Iris pigment epithelial cell (primary cell): ENCODE results near the gene ZNFX1.
A peak's percentile ranks its signal among the peaks of the same experiment; 100 is the strongest.
"Not testable (repeated sequence)": the region's sequence is repeated elsewhere in the genome, so short reads cannot be mapped to it uniquely, and the experiment has no call there.

Experiments used
- DNase-seq: peaks from one replicate; pipeline ENCODE4 v3.0.0-alpha.2; 2011; ENCODE audit warnings: low read depth

Gene ZNFX1

GRCh38 chr20:49248301-49248700, 29.6 kb downstream of the ZNFX1 start:
- DNase-seq, result no peak

- no peak for DNase-seq
These were observed 30.1 kb downstream of the ZNFX1 start for GRCh38 chr20:49247792-49248191.

GRCh38 chr20:49247169-49247723, 30.6 kb downstream of the ZNFX1 start:
- no peak for DNase-seq

- DNase-seq, result peak; percentile 60
These were observed 31.7 kb downstream of the ZNFX1 start for GRCh38 chr20:49245921-49246740.

GRCh38 chr20:49237531-49237930, 40.3 kb downstream of the ZNFX1 start:
- no peak for DNase-seq

- no peak for DNase-seq
These were observed 41.6 kb downstream of the ZNFX1 start for GRCh38 chr20:49236301-49236700.

GRCh38 chr20:49234831-49235230, 43.0 kb downstream of the ZNFX1 start:
- no peak for DNase-seq

- DNase-seq, result no peak
These were observed 44.6 kb downstream of the ZNFX1 start for GRCh38 chr20:49233226-49233625.

- DNase-seq, result no peak
These were observed 46.4 kb downstream of the ZNFX1 start for GRCh38 chr20:49231471-49231870.

- peak; percentile 28 for DNase-seq
These were observed 47.2 kb downstream of the ZNFX1 start for GRCh38 chr20:49230561-49231133.

- no peak for DNase-seq
These were observed 47.8 kb downstream of the ZNFX1 start for GRCh38 chr20:49230021-49230420.

GRCh38 chr20:49229381-49229780, 48.5 kb downstream of the ZNFX1 start:
- DNase-seq, result no peak

- no peak for DNase-seq
These were observed 49.2 kb downstream of the ZNFX1 start for GRCh38 chr20:49228676-49229075.

- DNase-seq, result no peak
These were observed 52.0 kb downstream of the ZNFX1 start for GRCh38 chr20:49225896-49226295.

- DNase-seq, result no peak
These were observed 57.7 kb downstream of the ZNFX1 start for GRCh38 chr20:49219924-49220831.

- DNase-seq, result peak; percentile 98
These were observed 58.5 kb downstream of the ZNFX1 start, which contains the start of gene DDX27 for GRCh38 chr20:49219091-49219923. Gene DDX27, plus strand, starts transcription at chr20:49219416. Its CDS starts 33 bp downstream, at chr20:49219449.

GRCh38 chr20:49218739-49219090, 59.1 kb downstream of the ZNFX1 start:
- not testable (repeated sequence) for DNase-seq

GRCh38 chr20:49216991-49217578, 60.8 kb downstream of the ZNFX1 start:
- peak; percentile 86 for DNase-seq

GRCh38 chr20:49215232-49215631, 62.6 kb downstream of the ZNFX1 start:
- DNase-seq, result no peak

GRCh38 chr20:49214571-49214970, 63.3 kb downstream of the ZNFX1 start:
- no peak for DNase-seq

- no peak for DNase-seq
These were observed 67.1 kb downstream of the ZNFX1 start for GRCh38 chr20:49210757-49211110.
